HepG2 (cell line): ENCODE data around the gene SESN1. TPM values are rescaled to one million over a fixed set of nuclear protein-coding genes. Genes with fewer than 3 reads are reported as not detected.

Source experiments
- ATAD3A ChIP-seq: sonication (generic); formaldehyde crosslinking; IDR thresholded peaks from 2 replicates; pipeline ENCODE4 v1.4.0; 2020; ENCODE audit warnings: missing genetic modification reagents
- BRD4 ChIP-seq: sonication (generic); formaldehyde crosslinking; IDR thresholded peaks from 2 replicates; pipeline ENCODE4 v1.4.0; 2020; ENCODE audit warnings: missing genetic modification reagents
- CREM ChIP-seq, 2 experiments: sonication (generic) in 1 of 2; formaldehyde crosslinking in 1 of 2; IDR thresholded peaks; 2 replicates each; pipeline versions ENCODE4 v1.4.0 to v1.6.1; 2016 to 2020; ENCODE audit warnings: antibody characterized with exemption in 1 of 2, mild to moderate bottlenecking in 1 of 2, missing genetic modification reagents in 1 of 2
- HBP1 ChIP-seq: IDR thresholded peaks from 2 replicates; pipeline ENCODE4 v1.6.1; 2016; ENCODE audit warnings: low read depth, control low read depth
- HHEX ChIP-seq: IDR thresholded peaks from 2 replicates; pipeline ENCODE4 v1.6.1; 2016; ENCODE audit warnings: control low read depth
- HMG20B ChIP-seq: conservative IDR thresholded peaks from 2 replicates; pipeline ENCODE4 v1.6.1; 2016; ENCODE audit warnings: missing genetic modification reagents, missing compliant biosample characterization
- HOMEZ ChIP-seq: IDR thresholded peaks from 2 replicates; pipeline ENCODE4 v1.6.1; 2016; ENCODE audit warnings: low read depth
- KDM2A ChIP-seq: sonication (generic); formaldehyde crosslinking; IDR thresholded peaks from 2 replicates; pipeline ENCODE4 v1.4.0; 2020; ENCODE audit warnings: low read depth, missing genetic modification reagents, borderline replicate concordance
- PHF5A ChIP-seq: IDR thresholded peaks from one replicate; pipeline ENCODE4 v1.6.1; 2018; ENCODE audit warnings: low read depth, missing genetic modification reagents; ENCODE audit not compliant: unreplicated experiment
- RBM39 ChIP-seq: fragments of 200-400 bp; formaldehyde crosslinking; IDR thresholded peaks from one replicate; pipeline ENCODE4 v1.6.1; 2018; ENCODE audit warnings: antibody characterized with exemption, mild to moderate bottlenecking, low read depth, low read length; ENCODE audit not compliant: poor library complexity, severe bottlenecking
- RELA ChIP-seq: sonication (generic); formaldehyde crosslinking; IDR thresholded peaks from 2 replicates; pipeline ENCODE4 v1.4.0; 2020; ENCODE audit warnings: missing genetic modification reagents
- SAP130 ChIP-seq: IDR thresholded peaks from 2 replicates; pipeline ENCODE4 v1.6.1; 2016; ENCODE audit warnings: low read depth
- SNRNP70 ChIP-seq: fragments of 200-400 bp; formaldehyde crosslinking; IDR thresholded peaks from 2 replicates; pipeline ENCODE4 v1.6.1; 2017; ENCODE audit warnings: mild to moderate bottlenecking, low read depth, low read length, moderate library complexity
- THAP8 ChIP-seq: sonication (generic); formaldehyde crosslinking; IDR thresholded peaks from 2 replicates; pipeline ENCODE4 v1.5.1; 2020; ENCODE audit warnings: missing genetic modification reagents, mild to moderate bottlenecking, borderline replicate concordance
- ZBTB20 ChIP-seq: sonication (generic); formaldehyde crosslinking; IDR thresholded peaks from 2 replicates; pipeline ENCODE4 v1.8.1; 2023; ENCODE audit warnings: missing genetic modification reagents, low read depth, mild to moderate bottlenecking, borderline replicate concordance
- ZEB1 ChIP-seq: IDR thresholded peaks from 2 replicates; pipeline ENCODE4 v1.6.1; 2012; ENCODE audit warnings: mild to moderate bottlenecking, low read depth, inconsistent platforms; ENCODE audit not compliant: insufficient replicate concordance
- ZFP91 ChIP-seq: sonication (generic); formaldehyde crosslinking; IDR thresholded peaks from 2 replicates; pipeline ENCODE4 v1.9.0; 2022; ENCODE audit warnings: missing genetic modification reagents, mild to moderate bottlenecking, borderline replicate concordance
- ZNF136 ChIP-seq: sonication (generic); formaldehyde crosslinking; IDR thresholded peaks from 2 replicates; pipeline ENCODE4 v1.8.1; 2022; ENCODE audit warnings: low read depth, mild to moderate bottlenecking, moderate library complexity, missing genetic modification reagents
- ZNF3 ChIP-seq: IDR thresholded peaks from 2 replicates; pipeline ENCODE4 v1.7.0; 2017; ENCODE audit warnings: inconsistent platforms
- ZNF547 ChIP-seq: sonication (generic); formaldehyde crosslinking; IDR thresholded peaks from 2 replicates; pipeline ENCODE4 v1.5.1; 2020; ENCODE audit warnings: mild to moderate bottlenecking, missing genetic modification reagents
- ZNF652 ChIP-seq: IDR thresholded peaks from 2 replicates; pipeline ENCODE4 v1.6.1; 2016; ENCODE audit warnings: low read depth, borderline replicate concordance
- ZNF704 ChIP-seq: sonication (generic); formaldehyde crosslinking; IDR thresholded peaks from 2 replicates; pipeline ENCODE4 v1.8.1; 2023; ENCODE audit warnings: mild to moderate bottlenecking, inconsistent platforms, moderate library complexity, missing genetic modification reagents, borderline replicate concordance
- ZNF790 ChIP-seq: sonication (generic); formaldehyde crosslinking; IDR thresholded peaks from 2 replicates; pipeline ENCODE4 v1.8.0; 2022; ENCODE audit warnings: missing genetic modification reagents, mild to moderate bottlenecking, borderline replicate concordance
- ZSCAN20 ChIP-seq: sonication (generic); formaldehyde crosslinking; IDR thresholded peaks from 2 replicates; pipeline ENCODE4 v1.4.0; 2020; ENCODE audit warnings: missing genetic modification reagents, mild to moderate bottlenecking, borderline replicate concordance
- polyA plus RNA-seq, 8 experiments: library from polyadenylated mRNA; depleted of rRNA in 3 of 8; stranded (reverse) in 7 of 8; unstranded in 1 of 8; fragments of >200 nt; fragmentation: Illumina TruSeq in 4 of 8; extraction: Trizol in 4 of 8; gene quantifications; 2 replicates each; pipeline versions ENCODE4 v1.2.1 to v1.2.3, GENCODE V29; 2011 to 2016; ENCODE audit warnings: low read depth in 4 of 8, missing spikeins in 1 of 8, mixed read lengths in 1 of 8; ENCODE audit not compliant: insufficient read depth in 1 of 8
- total RNA-seq, 5 experiments: library from RNA; depleted of rRNA; stranded (reverse); fragments of >200 nt; fragmentation: Illumina TruSeq; extraction: Trizol; gene quantifications; 2 replicates each; pipeline ENCODE4 v1.2.3, GENCODE V29; 2016; ENCODE audit warnings: low read depth in 1 of 5

The SESN1 gene
- total and polyA plus RNA-seq, 2 of the 13 experiments (the other 11 are each of a cell fraction or from before 2014, with no cell fraction given) = 24.9 to 44.7 TPM

- TF ChIP-seq SAP130 = peak; percentile 85
- TF ChIP-seq HMG20B (CRISPR knock-in tag) = no peak
- peak; percentile 91; the same call in 1 of the 2 replicates for TF ChIP-seq ZSCAN20 (CRISPR knock-in tag)
- peak; percentile 74; the same call in 1 of the 2 replicates for TF ChIP-seq KDM2A (CRISPR knock-in tag)
- TF ChIP-seq PHF5A (CRISPR knock-in tag) = peak; percentile 29
- no peak for TF ChIP-seq CREM (IDR thresholded peaks at IDR 0.05)
- no peak for TF ChIP-seq CREM (CRISPR knock-in tag; IDR thresholded peaks at IDR 0.05)
- TF ChIP-seq RBM39 = no peak
- no peak for TF ChIP-seq HOMEZ
- TF ChIP-seq THAP8 = 0 out of 2 replicates have a peak, but pooled peaks have one; percentile 92
- TF ChIP-seq ZNF790 (CRISPR knock-in tag) = no peak; the same call in 1 of the 2 replicates
- peak; percentile 79; the same call in 1 of the 2 replicates for TF ChIP-seq HBP1 (CRISPR knock-in tag)
- no peak for TF ChIP-seq ZNF3 (CRISPR knock-in tag)
- no peak for TF ChIP-seq HHEX
- no peak for TF ChIP-seq ZNF704 (CRISPR knock-in tag)
- 0 out of 2 replicates have a peak, but pooled peaks have one; percentile 19 for TF ChIP-seq ZNF547 (CRISPR knock-in tag)
- no peak for TF ChIP-seq ZEB1
- TF ChIP-seq RELA (CRISPR knock-in tag) = 0 out of 2 replicates have a peak, but pooled peaks have one; percentile 3
- TF ChIP-seq ZNF136 = no peak
- no peak; the same call in 1 of the 2 replicates for TF ChIP-seq ZBTB20 (CRISPR knock-in tag)
- TF ChIP-seq ZFP91 (CRISPR knock-in tag) = peak; percentile 84
- peak; percentile 43; the same call in 1 of the 2 replicates for TF ChIP-seq BRD4 (CRISPR knock-in tag)
- no peak for TF ChIP-seq ZNF652 (CRISPR knock-in tag)
- no peak for TF ChIP-seq SNRNP70
- TF ChIP-seq ATAD3A (CRISPR knock-in tag) = no peak
Observed at GRCh38 chr6:109094416-109095035, at the start of gene SESN1 (continued).
